MCF 10A (cell line): ENCODE measurements around the gene TENT4A. TPM values are rescaled to one million over a fixed set of nuclear protein-coding genes. Genes with fewer than 3 reads are reported as not detected.

Experiments
- BruUV-seq: library from RNA; stranded (reverse); fragments of 400-500 nt; replicated peaks from 2 replicates; lab custom pipeline; 2021; lab: Mats Ljungman, UMichigan
- CTCF ChIA-PET: fragments of 300-600 bp; sonication (Branson Sonifier 250); formaldehyde crosslinking; extraction: SDS; loops from one replicate; lab custom pipeline; 2021; ENCODE audit warnings: antibody characterized with exemption, inconsistent platforms; lab: Yijun Ruan, JAX
- POLR2A ChIA-PET: fragments of 300-600, 350-650 bp; sonication (Branson Sonifier 250); formaldehyde crosslinking; extraction: SDS; loops from one replicate; lab custom pipeline; 2020; ENCODE audit warnings: antibody characterized with exemption, inconsistent platforms; lab: Yijun Ruan, JAX
- DNase-seq: peaks from one replicate; pipeline ENCODE4 v3.0.0-alpha.2; 2018; ENCODE audit not compliant: unreplicated experiment
- H3K27ac Mint-ChIP-seq: one replicate; pipeline ENCODE4 v1.8.0; 2022; ENCODE audit warnings: mild to moderate bottlenecking, low read depth, mixed read lengths; ENCODE audit not compliant: unreplicated experiment
- H3K27me3 Mint-ChIP-seq: one replicate; pipeline ENCODE4 v1.8.0; 2022; ENCODE audit warnings: mixed read lengths; ENCODE audit not compliant: insufficient read depth, unreplicated experiment
- H3K36me3 Mint-ChIP-seq: one replicate; pipeline ENCODE4 v1.8.0; 2022; ENCODE audit warnings: mild to moderate bottlenecking, moderate library complexity, mixed read lengths; ENCODE audit not compliant: insufficient read depth, unreplicated experiment
- H3K4me1 Mint-ChIP-seq: one replicate; pipeline ENCODE4 v1.8.0; 2022; ENCODE audit warnings: mixed read lengths; ENCODE audit not compliant: insufficient read depth, unreplicated experiment
- H3K4me3 Mint-ChIP-seq: one replicate; pipeline ENCODE4 v1.8.0; 2022; ENCODE audit warnings: mild to moderate bottlenecking, moderate library complexity, mixed read lengths; ENCODE audit not compliant: unreplicated experiment
- H3K9me3 Mint-ChIP-seq: one replicate; pipeline ENCODE4 v1.8.0; 2022; ENCODE audit warnings: mixed read lengths; ENCODE audit not compliant: unreplicated experiment
- CTCF ChIP-seq: fragments of 200-600 bp; IDR thresholded peaks from one replicate; pipeline ENCODE4 v1.8.0; 2022; ENCODE audit warnings: antibody characterized with exemption, mild to moderate bottlenecking; ENCODE audit not compliant: unreplicated experiment
- intact Hi-C: fragments of 100-400 bp; cut with micrococcal nuclease; formaldehyde crosslinking; loops from 2 replicates; pipeline ENCODE4 v1.14.1; 2022
- total RNA-seq: library from RNA; stranded (reverse); gene quantifications from 2 replicates; pipeline ENCODE4 v1.2.3, GENCODE V29; 2022

Gene TENT4A
- total RNA-seq, 1 experiment from 2014 or later: 27.6 TPM

GRCh38 chr5:6710070-6710469 is 3.2 kb upstream of the TENT4A start:
- Mint-ChIP-seq H3K4me1 (peaks cover 17% of the 10 kb centered on the region), H3K4me3 (no peak overlapping the region), H3K27ac (no peak overlapping the region), H3K36me3 (no peaks in the 10 kb centered on the region), H3K9me3 (no peaks in the 10 kb centered on the region), H3K27me3 (no peaks in the 10 kb centered on the region)
- POLR2A ChIA-PET: interaction anchor here (0.8 to 2.2 kb wide), 7 partner anchors 13 to 77 kb away, joined by 3 to 16 read pairs (median 4); partner anchors contain the start of genes NSUN2 and SRD5A1
- peak; percentile 64 for DNase-seq
- intact Hi-C loops: loop anchor here (5.0 kb wide), 1 partner anchor 33 kb away; no protein-coding TSS in a partner anchor
- BruUV-seq: no TSS peak
- TF ChIP-seq CTCF: no peak
- CTCF ChIA-PET: interaction anchor here (0.8 to 2.6 kb wide), 2 partner anchors 16 to 77 kb away, joined by 3 to 8 read pairs; partner anchors contain the start of genes NSUN2 and SRD5A1

GRCh38 chr5:6710551-6711318 is 2.5 kb upstream of the TENT4A start:
- no TSS peak for BruUV-seq
- Mint-ChIP-seq H3K36me3 (no peaks in the 10 kb centered on the region), H3K27me3 (no peaks in the 10 kb centered on the region), H3K9me3 (no peaks in the 10 kb centered on the region), H3K4me3 (no peak overlapping the region), H3K27ac (no peak overlapping the region), H3K4me1 (peaks cover 15% of the 10 kb centered on the region)
- POLR2A ChIA-PET: interaction anchor here (0.8 to 2.7 kb wide), 8 partner anchors 14 to 76 kb away, joined by 3 to 53 read pairs (median 4); partner anchors contain the start of genes NSUN2 and SRD5A1
- TF ChIP-seq CTCF: no peak
- CTCF ChIA-PET: interaction anchor here (0.6 to 2.6 kb wide), 3 partner anchors 15 to 78 kb away, joined by 3 to 8 read pairs (median 3); partner anchors contain the start of genes NSUN2 and SRD5A1
- DNase-seq: no peak
- intact Hi-C loops: loop anchor here (5.0 kb wide), 1 partner anchor 33 kb away; no protein-coding TSS in a partner anchor

- H3K27me3 Mint-ChIP-seq: no peaks in the 10 kb centered on the region
- no peak for DNase-seq
- intact Hi-C loops: loop anchor here (1.0 to 5.0 kb wide), 2 partner anchors 34 to 78 kb away; partner anchors contain the start of genes NSUN2 and SRD5A1
- H3K4me1 Mint-ChIP-seq: peaks cover 20% of the 10 kb centered on the region
- TF ChIP-seq CTCF: no peak
- no peaks in the 10 kb centered on the region for H3K36me3 Mint-ChIP-seq
- ChIA-PET CTCF (interaction anchor here (0.6 to 2.6 kb wide), 5 partner anchors 24 to 337 kb away, joined by 3 to 8 read pairs (median 3); partner anchors contain the start of genes NSUN2 and SRD5A1), POLR2A (interaction anchor here (0.7 to 2.7 kb wide), 7 partner anchors 11 to 92 kb away, joined by 3 to 53 read pairs (median 4); partner anchors contain the start of genes NSUN2 and SRD5A1)
- H3K27ac Mint-ChIP-seq: peak overlapping the region; percentile 83
- peak overlapping the region; percentile 75 for H3K4me3 Mint-ChIP-seq
- BruUV-seq: no TSS peak
- no peaks in the 10 kb centered on the region for H3K9me3 Mint-ChIP-seq
Measured at GRCh38 chr5:6711409-6712141, 1.7 kb upstream of the TENT4A start.
